ENCODE measurements around the gene LENG1. TPM values are rescaled to one million over a fixed set of nuclear protein-coding genes. Genes with fewer than 3 reads are reported as not detected.
A peak's percentile ranks its signal among the peaks of the same experiment; 100 is the strongest.

LENG1 gene
- total RNA-seq, 2 experiments from 2014 or later, result 10.2 to 12.8 TPM

- Mint-ChIP-seq H3K36me3 (no peaks in the 10 kb centered on the region), H3K9me3 (no peaks in the 10 kb centered on the region), H3K4me3 (no peak overlapping the region), H3K27me3 (no peaks in the 10 kb centered on the region), H3K27ac (no peak overlapping the region), H3K4me1 (peaks cover 6% of the 10 kb centered on the region)
- no peak for DNase-seq
- ATAC-seq (ENCODE audit: low read depth), result no peak
- POLR2A ChIA-PET, result no interaction called here
Observed at GRCh38 chr19:54169149-54169740, 9.7 kb upstream of the LENG1 start.

GRCh38 chr19:54168174-54168917 lies 8.8 kb upstream of the LENG1 start:
- Mint-ChIP-seq H3K27ac (no peak overlapping the region), H3K9me3 (no peaks in the 10 kb centered on the region), H3K36me3 (no peaks in the 10 kb centered on the region), H3K4me1 (peaks cover 8% of the 10 kb centered on the region), H3K4me3 (no peak overlapping the region), H3K27me3 (no peaks in the 10 kb centered on the region)
- POLR2A ChIA-PET, result interaction anchor here (1.0 to 1.5 kb wide), 2 partner anchors 20 to 98 kb away, joined by 3 to 5 read pairs; no protein-coding TSS in a partner anchor
- ATAC-seq (ENCODE audit: low read depth), result peak; percentile 85
- DNase-seq, result peak; percentile 94

- ATAC-seq (ENCODE audit: low read depth), result no peak
- peaks cover 22% of the 10 kb centered on the region for H3K4me1 Mint-ChIP-seq
- no peak overlapping the region for H3K27ac Mint-ChIP-seq
- H3K27me3 Mint-ChIP-seq, result no peaks in the 10 kb centered on the region
- POLR2A ChIA-PET, result interaction anchor here (3.3 kb wide), 1 partner anchor 24 kb away, joined by 13 read pairs; the partner anchor contains the start of gene MBOAT7
- H3K36me3 Mint-ChIP-seq, result peaks cover 2% of the 10 kb centered on the region
- H3K9me3 Mint-ChIP-seq, result no peaks in the 10 kb centered on the region
- H3K4me3 Mint-ChIP-seq, result no peak overlapping the region
- no peak for DNase-seq
Observed at GRCh38 chr19:54165222-54165621, 5.7 kb upstream of the LENG1 start.

- Mint-ChIP-seq H3K36me3 (peaks cover 3% of the 10 kb centered on the region), H3K27ac (peak overlapping the region; percentile 66), H3K4me3 (peak overlapping the region; percentile 76), H3K9me3 (no peaks in the 10 kb centered on the region), H3K4me1 (peaks cover 22% of the 10 kb centered on the region), H3K27me3 (no peaks in the 10 kb centered on the region)
- POLR2A ChIA-PET, result interaction anchor here (0.6 to 3.3 kb wide), 5 partner anchors 9 to 50 kb away, joined by 3 to 13 read pairs (median 4); partner anchors contain the start of genes CNOT3, MBOAT7 and RPS9
- ATAC-seq (ENCODE audit: low read depth) (no peak), DNase-seq (peak; percentile 81)
Observed at GRCh38 chr19:54164369-54165068, 5.0 kb upstream of the LENG1 start.

- no peak for DNase-seq
- no peaks in the 10 kb centered on the region for H3K9me3 Mint-ChIP-seq
- H3K27ac Mint-ChIP-seq, result peak overlapping the region; percentile 83
- H3K4me1 Mint-ChIP-seq, result peaks cover 33% of the 10 kb centered on the region
- ATAC-seq (ENCODE audit: low read depth), result no peak
- H3K4me3 Mint-ChIP-seq, result peak overlapping the region; percentile 92
- no peaks in the 10 kb centered on the region for H3K27me3 Mint-ChIP-seq
- POLR2A ChIA-PET, result interaction anchor here (0.7 to 3.3 kb wide), 7 partner anchors 11 to 869 kb away, joined by 3 to 13 read pairs (median 4); partner anchors contain the start of genes MBOAT7 and RPS9
- peaks cover 4% of the 10 kb centered on the region for H3K36me3 Mint-ChIP-seq
Observed at GRCh38 chr19:54162884-54163283, 3.4 kb upstream of the LENG1 start.

- Mint-ChIP-seq H3K9me3 (no peaks in the 10 kb centered on the region), H3K4me1 (peaks cover 33% of the 10 kb centered on the region), H3K36me3 (peaks cover 4% of the 10 kb centered on the region), H3K27me3 (no peaks in the 10 kb centered on the region), H3K4me3 (peak overlapping the region; percentile 92), H3K27ac (peak overlapping the region; percentile 83)
- ATAC-seq (ENCODE audit: low read depth), result peak; percentile 4
- peak; percentile 87 for DNase-seq
- POLR2A ChIA-PET, result interaction anchor here (0.7 to 3.3 kb wide), 2 partner anchors 27 to 870 kb away, joined by 3 to 13 read pairs; partner anchors contain the start of gene MBOAT7
Observed at GRCh38 chr19:54162241-54162805, 2.8 kb upstream of the LENG1 start.

- Mint-ChIP-seq H3K9me3 (no peaks in the 10 kb centered on the region), H3K36me3 (peaks cover 12% of the 10 kb centered on the region), H3K4me1 (peaks cover 36% of the 10 kb centered on the region), H3K27me3 (no peaks in the 10 kb centered on the region), H3K4me3 (peak overlapping the region; percentile 97), H3K27ac (peak overlapping the region; percentile 99)
- POLR2A ChIA-PET, result interaction anchor here (2.2 to 4.1 kb wide), 3 partner anchors 23 to 40 kb away, joined by 13 to 30 read pairs (median 17); partner anchors contain the start of genes CNOT3, RPS9 and TSEN34
- DNase-seq (no peak), ATAC-seq (ENCODE audit: low read depth) (no peak)
Observed at GRCh38 chr19:54160854-54161253, 1.3 kb upstream of the LENG1 start.

- H3K27me3 Mint-ChIP-seq, result no peaks in the 10 kb centered on the region
- H3K27ac Mint-ChIP-seq, result peak overlapping the region; percentile 99
- ATAC-seq (ENCODE audit: low read depth) (no peak), DNase-seq (no peak)
- POLR2A ChIA-PET, result interaction anchor here (0.7 to 4.1 kb wide), 10 partner anchors 10 to 294 kb away, joined by 3 to 30 read pairs (median 6); partner anchors contain the start of genes CNOT3, MBOAT7, RPS9 and TMC4
- H3K36me3 Mint-ChIP-seq, result peaks cover 14% of the 10 kb centered on the region
- no peaks in the 10 kb centered on the region for H3K9me3 Mint-ChIP-seq
- peaks cover 36% of the 10 kb centered on the region for H3K4me1 Mint-ChIP-seq
- peak overlapping the region; percentile 97 for H3K4me3 Mint-ChIP-seq
Observed at GRCh38 chr19:54160182-54160811, 776 bp upstream of the LENG1 start.

- DNase-seq, result peak; percentile 50
- Mint-ChIP-seq H3K4me1 (peaks cover 40% of the 10 kb centered on the region), H3K4me3 (peak overlapping the region; percentile 97), H3K27ac (peak overlapping the region; percentile 99), H3K27me3 (no peaks in the 10 kb centered on the region), H3K36me3 (peaks cover 26% of the 10 kb centered on the region), H3K9me3 (no peaks in the 10 kb centered on the region)
- POLR2A ChIA-PET, result interaction anchor here (0.8 to 4.1 kb wide), 13 partner anchors 9 to 293 kb away, joined by 3 to 30 read pairs (median 6); partner anchors contain the start of genes CNOT3, MBOAT7, RPS9 and TFPT
- ATAC-seq (ENCODE audit: low read depth), result no peak
Observed at GRCh38 chr19:54158812-54159351, 639 bp downstream of the LENG1 start.

- Mint-ChIP-seq H3K9me3 (no peaks in the 10 kb centered on the region), H3K36me3 (peaks cover 30% of the 10 kb centered on the region), H3K27me3 (no peaks in the 10 kb centered on the region), H3K27ac (peak overlapping the region; percentile 66), H3K4me1 (peaks cover 33% of the 10 kb centered on the region), H3K4me3 (peak overlapping the region; percentile 40)
- DNase-seq (no peak), ATAC-seq (ENCODE audit: low read depth) (no peak)
- POLR2A ChIA-PET, result interaction anchor here (0.6 to 1.2 kb wide), 2 partner anchors 20 to 46 kb away, joined by 3 to 4 read pairs; no protein-coding TSS in a partner anchor
Observed at GRCh38 chr19:54156953-54157352, 2.6 kb downstream of the LENG1 start.

GRCh38 chr19:54156490-54156889 lies 3.0 kb downstream of the LENG1 start:
- no peak overlapping the region for H3K4me3 Mint-ChIP-seq
- H3K27ac Mint-ChIP-seq, result no peak overlapping the region
- POLR2A ChIA-PET, result interaction anchor here (0.6 to 1.2 kb wide), 2 partner anchors 20 to 45 kb away, joined by 3 to 4 read pairs; no protein-coding TSS in a partner anchor
- no peak for DNase-seq
- H3K36me3 Mint-ChIP-seq, result peaks cover 30% of the 10 kb centered on the region
- H3K4me1 Mint-ChIP-seq, result peaks cover 33% of the 10 kb centered on the region
- no peaks in the 10 kb centered on the region for H3K9me3 Mint-ChIP-seq
- no peak for ATAC-seq (ENCODE audit: low read depth)
- H3K27me3 Mint-ChIP-seq, result no peaks in the 10 kb centered on the region

- Mint-ChIP-seq H3K4me3 (peak overlapping the region; percentile 25), H3K9me3 (no peaks in the 10 kb centered on the region), H3K27me3 (no peaks in the 10 kb centered on the region), H3K36me3 (peaks cover 34% of the 10 kb centered on the region), H3K27ac (no peak overlapping the region), H3K4me1 (peaks cover 30% of the 10 kb centered on the region)
- DNase-seq (no peak), ATAC-seq (ENCODE audit: low read depth) (no peak)
- POLR2A ChIA-PET, result interaction anchor here (1.2 kb wide), 1 partner anchor 19 kb away, joined by 3 read pairs; the partner anchor contains the start of gene CNOT3
Observed at GRCh38 chr19:54155694-54156093, 3.8 kb downstream of the LENG1 start.
